ENCODE results near the gene FOXP1. TPM values are rescaled to one million over a fixed set of nuclear protein-coding genes. Genes with fewer than 3 reads are reported as not detected.

Gene FOXP1
- total and polyA plus RNA-seq, 2 donors: 26.1 to 42.3 TPM

- peaks cover 12 to 13% of the 10 kb centered on the region in 2 donors for H3K36me3 ChIP-seq (ENCODE audit: control insufficient read depth in 2 of 2, insufficient read depth in 2 of 2, low read length in 1 of 2)
- no peak overlapping the region for H3K4me3 ChIP-seq (ENCODE audit: low read length in 2 of 2)
- no peak for DNase-seq (ENCODE audit: low read depth in 6 of 9, low spot score in 9 of 9)
- no peaks in the 10 kb centered on the region for H3K9me3 ChIP-seq (ENCODE audit: control insufficient read depth in 2 of 2, insufficient read depth in 1 of 2, low read length in 1 of 2)
- H3K27me3 ChIP-seq (ENCODE audit: control insufficient read depth in 2 of 2, insufficient read depth in 1 of 2, low read length in 1 of 2): no peaks in the 10 kb centered on the region
- 94% methylated on average over 11 of the region's 11 CpGs for WGBS
- H3K4me1 ChIP-seq (ENCODE audit: control insufficient read depth in 2 of 2, insufficient read depth in 2 of 2, low read length in 2 of 2): peaks cover 0 to 3% of the 10 kb centered on the region in 2 donors
- H3K27ac ChIP-seq (ENCODE audit: low read depth in 1 of 2, low read length in 1 of 2): peak overlapping the region in 1 of 2 donors; percentile 15
These were observed 481.2 kb downstream of the FOXP1 start for GRCh38 chr3:71102111-71102983.

- H3K27me3 ChIP-seq (ENCODE audit: control insufficient read depth in 2 of 2, insufficient read depth in 1 of 2, low read length in 1 of 2): no peaks in the 10 kb centered on the region
- H3K27ac ChIP-seq (ENCODE audit: low read depth in 1 of 2, low read length in 1 of 2): peak overlapping the region in 1 of 2 donors; percentile 15
- WGBS: 93% methylated on average over 5 of the region's 5 CpGs
- H3K4me3 ChIP-seq (ENCODE audit: low read length in 2 of 2): no peak overlapping the region
- peaks cover 10 to 12% of the 10 kb centered on the region in 2 donors for H3K36me3 ChIP-seq (ENCODE audit: control insufficient read depth in 2 of 2, insufficient read depth in 2 of 2, low read length in 1 of 2)
- DNase-seq (ENCODE audit: low read depth in 6 of 9, low spot score in 9 of 9): no peak
- H3K4me1 ChIP-seq (ENCODE audit: control insufficient read depth in 2 of 2, insufficient read depth in 2 of 2, low read length in 2 of 2): peaks cover 0 to 3% of the 10 kb centered on the region in 2 donors
- no peaks in the 10 kb centered on the region for H3K9me3 ChIP-seq (ENCODE audit: control insufficient read depth in 2 of 2, insufficient read depth in 1 of 2, low read length in 1 of 2)
These were observed 481.9 kb downstream of the FOXP1 start for GRCh38 chr3:71101626-71102025.

- H3K4me1 ChIP-seq (ENCODE audit: control insufficient read depth in 2 of 2, insufficient read depth in 2 of 2, low read length in 2 of 2): peaks cover 0 to 3% of the 10 kb centered on the region in 2 donors
- H3K9me3 ChIP-seq (ENCODE audit: control insufficient read depth in 2 of 2, insufficient read depth in 1 of 2, low read length in 1 of 2): no peaks in the 10 kb centered on the region
- H3K27me3 ChIP-seq (ENCODE audit: control insufficient read depth in 2 of 2, insufficient read depth in 1 of 2, low read length in 1 of 2): no peaks in the 10 kb centered on the region
- no peak overlapping the region for H3K4me3 ChIP-seq (ENCODE audit: low read length in 2 of 2)
- H3K27ac ChIP-seq (ENCODE audit: low read depth in 1 of 2, low read length in 1 of 2): no peak overlapping the region
- H3K36me3 ChIP-seq (ENCODE audit: control insufficient read depth in 2 of 2, insufficient read depth in 2 of 2, low read length in 1 of 2): peaks cover 11 to 12% of the 10 kb centered on the region in 2 donors
- WGBS: 95% methylated on average over 3 of the region's 3 CpGs
- no peak for DNase-seq (ENCODE audit: low read depth in 6 of 9, low spot score in 9 of 9)
These were observed 482.5 kb downstream of the FOXP1 start for GRCh38 chr3:71101014-71101413.

GRCh38 chr3:71099997-71100719 is 483.4 kb downstream of the FOXP1 start:
- Histone ChIP-seq H3K4me1 (ENCODE audit: control insufficient read depth in 2 of 2, insufficient read depth in 2 of 2, low read length in 2 of 2) (peaks cover 0 to 3% of the 10 kb centered on the region in 2 donors), H3K9me3 (ENCODE audit: control insufficient read depth in 2 of 2, insufficient read depth in 1 of 2, low read length in 1 of 2) (no peaks in the 10 kb centered on the region), H3K27me3 (ENCODE audit: control insufficient read depth in 2 of 2, insufficient read depth in 1 of 2, low read length in 1 of 2) (no peaks in the 10 kb centered on the region), H3K36me3 (ENCODE audit: control insufficient read depth in 2 of 2, insufficient read depth in 2 of 2, low read length in 1 of 2) (peaks cover 12 to 19% of the 10 kb centered on the region in 2 donors), H3K4me3 (ENCODE audit: low read length in 2 of 2) (no peak overlapping the region), H3K27ac (ENCODE audit: low read depth in 1 of 2, low read length in 1 of 2) (no peak overlapping the region)
- DNase-seq (ENCODE audit: low read depth in 6 of 9, low spot score in 9 of 9): no peak
- WGBS: 82% methylated on average over 6 of the region's 6 CpGs

GRCh38 chr3:71097557-71097956 is 486.0 kb downstream of the FOXP1 start:
- WGBS: 97% methylated on average over 5 of the region's 5 CpGs
- H3K4me3 ChIP-seq (ENCODE audit: low read length in 2 of 2): no peak overlapping the region
- no peak overlapping the region for H3K27ac ChIP-seq (ENCODE audit: low read depth in 1 of 2, low read length in 1 of 2)
- H3K9me3 ChIP-seq (ENCODE audit: control insufficient read depth in 2 of 2, insufficient read depth in 1 of 2, low read length in 1 of 2): no peaks in the 10 kb centered on the region
- DNase-seq (ENCODE audit: low read depth in 6 of 9, low spot score in 9 of 9): no peak
- H3K27me3 ChIP-seq (ENCODE audit: control insufficient read depth in 2 of 2, insufficient read depth in 1 of 2, low read length in 1 of 2): no peaks in the 10 kb centered on the region
- no peaks in the 10 kb centered on the region for H3K4me1 ChIP-seq (ENCODE audit: control insufficient read depth in 2 of 2, insufficient read depth in 2 of 2, low read length in 2 of 2)
- peaks cover 2 to 16% of the 10 kb centered on the region in 2 donors for H3K36me3 ChIP-seq (ENCODE audit: control insufficient read depth in 2 of 2, insufficient read depth in 2 of 2, low read length in 1 of 2)

- Histone ChIP-seq H3K4me1 (ENCODE audit: control insufficient read depth in 2 of 2, insufficient read depth in 2 of 2, low read length in 2 of 2) (no peaks in the 10 kb centered on the region), H3K27me3 (ENCODE audit: control insufficient read depth in 2 of 2, insufficient read depth in 1 of 2, low read length in 1 of 2) (no peaks in the 10 kb centered on the region), H3K4me3 (ENCODE audit: low read length in 2 of 2) (no peak overlapping the region), H3K36me3 (ENCODE audit: control insufficient read depth in 2 of 2, insufficient read depth in 2 of 2, low read length in 1 of 2) (peaks cover 0 to 14% of the 10 kb centered on the region in 2 donors), H3K9me3 (ENCODE audit: control insufficient read depth in 2 of 2, insufficient read depth in 1 of 2, low read length in 1 of 2) (no peaks in the 10 kb centered on the region), H3K27ac (ENCODE audit: low read depth in 1 of 2, low read length in 1 of 2) (no peak overlapping the region)
- DNase-seq (ENCODE audit: low read depth in 6 of 9, low spot score in 9 of 9): no peak
- 96% methylated on average over 1 of the region's 1 CpG for WGBS
These were observed 487.8 kb downstream of the FOXP1 start for GRCh38 chr3:71095511-71096291.

GRCh38 chr3:71094658-71095209 is 488.8 kb downstream of the FOXP1 start:
- H3K27me3 ChIP-seq (ENCODE audit: control insufficient read depth in 2 of 2, insufficient read depth in 1 of 2, low read length in 1 of 2): no peaks in the 10 kb centered on the region
- H3K9me3 ChIP-seq (ENCODE audit: control insufficient read depth in 2 of 2, insufficient read depth in 1 of 2, low read length in 1 of 2): no peaks in the 10 kb centered on the region
- DNase-seq (ENCODE audit: low read depth in 6 of 9, low spot score in 9 of 9): no peak
- H3K27ac ChIP-seq (ENCODE audit: low read depth in 1 of 2, low read length in 1 of 2): no peak overlapping the region
- H3K4me3 ChIP-seq (ENCODE audit: low read length in 2 of 2): no peak overlapping the region
- peaks cover 0 to 3% of the 10 kb centered on the region in 2 donors for H3K4me1 ChIP-seq (ENCODE audit: control insufficient read depth in 2 of 2, insufficient read depth in 2 of 2, low read length in 2 of 2)
- peaks cover 0 to 17% of the 10 kb centered on the region in 2 donors for H3K36me3 ChIP-seq (ENCODE audit: control insufficient read depth in 2 of 2, insufficient read depth in 2 of 2, low read length in 1 of 2)
- WGBS: 99% methylated on average over 5 of the region's 5 CpGs

- WGBS: 70% methylated on average over 4 of the region's 4 CpGs
These were observed 490.9 kb downstream of the FOXP1 start for GRCh38 chr3:71092665-71093064.

More at GRCh38 chr3:71092665-71093064, 490.9 kb downstream of the FOXP1 start:
- Histone ChIP-seq H3K36me3 (ENCODE audit: control insufficient read depth in 2 of 2, insufficient read depth in 2 of 2, low read length in 1 of 2) (peaks cover 0 to 17% of the 10 kb centered on the region in 2 donors), H3K9me3 (ENCODE audit: control insufficient read depth in 2 of 2, insufficient read depth in 1 of 2, low read length in 1 of 2) (no peaks in the 10 kb centered on the region), H3K4me3 (ENCODE audit: low read length in 2 of 2) (no peak overlapping the region), H3K27ac (ENCODE audit: low read depth in 1 of 2, low read length in 1 of 2) (no peak overlapping the region), H3K27me3 (ENCODE audit: control insufficient read depth in 2 of 2, insufficient read depth in 1 of 2, low read length in 1 of 2) (no peaks in the 10 kb centered on the region), H3K4me1 (ENCODE audit: control insufficient read depth in 2 of 2, insufficient read depth in 2 of 2, low read length in 2 of 2) (peaks cover 7 to 9% of the 10 kb centered on the region in 2 donors)
- no peak for DNase-seq (ENCODE audit: low read depth in 6 of 9, low spot score in 9 of 9)
